Measurements from ENCODE around the gene PCYOX1L.

GRCh38 chr5:149387982-149388381 is 30.1 kb downstream of the PCYOX1L start:
- TF ChIP-seq EP300 (IDR thresholded peaks at IDR 0.05; ENCODE audit: borderline replicate concordance in 1 of 2, low read depth in 2 of 2, low read length in 2 of 2) (no peak), CTCF (IDR thresholded peaks at IDR 0.05; ENCODE audit: control extremely low read depth in 1 of 3, insufficient read depth in 1 of 3, low read depth in 1 of 3, low read length in 3 of 3) (no peak), EZH2 (IDR thresholded peaks at IDR 0.05; ENCODE audit: low read depth, low read length, severe bottlenecking) (no peak), CEBPB (IDR thresholded peaks at IDR 0.05; ENCODE audit: low read depth, low read length) (no peak), YY1 (IDR thresholded peaks at IDR 0.05; ENCODE audit: low read depth, low read length) (no peak), NANOG (IDR thresholded peaks at IDR 0.05; ENCODE audit: insufficient read depth, low read depth, low read length, poor library complexity, severe bottlenecking) (no peak), POLR2AphosphoS5 (IDR thresholded peaks at IDR 0.05; ENCODE audit: low read depth, low read length) (no peak), TCF12 (IDR thresholded peaks at IDR 0.05; ENCODE audit: low read depth, low read length) (no peak), ATF2 (IDR thresholded peaks at IDR 0.05; ENCODE audit: low read length) (no peak), FOSL1 (IDR thresholded peaks at IDR 0.05; ENCODE audit: insufficient read depth, low read depth, low read length) (no peak)
